Ishikawa (cell line): ENCODE results near the gene MAB21L2.

Experiments
- CEBPB ChIP-seq: IDR thresholded peaks from 2 replicates; pipeline ENCODE4 v1.6.1; 2012
- CREB1 ChIP-seq: IDR thresholded peaks from 2 replicates; pipeline ENCODE4 v1.6.1; 2012; ENCODE audit warnings: low read depth
- EGR1 ChIP-seq: IDR thresholded peaks from 2 replicates; pipeline ENCODE4 v1.6.1; 2012
- EP300 ChIP-seq: IDR thresholded peaks from 2 replicates; pipeline ENCODE4 v1.6.1; 2012; ENCODE audit warnings: borderline replicate concordance
- FOXM1 ChIP-seq: IDR thresholded peaks from 2 replicates; pipeline ENCODE4 v1.6.1; 2012; ENCODE audit warnings: low read depth, borderline replicate concordance
- MAX ChIP-seq: IDR thresholded peaks from 2 replicates; pipeline ENCODE4 v1.6.1; 2012
- NFIC ChIP-seq: IDR thresholded peaks from 2 replicates; pipeline ENCODE4 v1.6.1; 2012
- RAD21 ChIP-seq: IDR thresholded peaks from 2 replicates; pipeline ENCODE4 v1.6.1; 2012; ENCODE audit warnings: low read depth
- REST ChIP-seq: IDR thresholded peaks from 2 replicates; pipeline ENCODE4 v1.6.1; 2012; ENCODE audit warnings: low read depth, mild to moderate bottlenecking
- TAF1 ChIP-seq: IDR thresholded peaks from 2 replicates; pipeline ENCODE4 v1.6.1; 2012; ENCODE audit warnings: low read depth, mild to moderate bottlenecking
- TCF12 ChIP-seq: IDR thresholded peaks from 2 replicates; pipeline ENCODE4 v1.6.1; 2012; ENCODE audit warnings: low read depth
- TEAD4 ChIP-seq: IDR thresholded peaks from 2 replicates; pipeline ENCODE4 v1.6.1; 2012
- YY1 ChIP-seq: IDR thresholded peaks from 2 replicates; pipeline ENCODE4 v1.6.1; 2012; ENCODE audit warnings: low read depth
- ZBTB7A ChIP-seq: IDR thresholded peaks from 2 replicates; pipeline ENCODE4 v1.6.1; 2012; ENCODE audit warnings: low read depth
- TF ChIP-seq, protein P1 (sequence below): IDR thresholded peaks from 2 replicates; pipeline ENCODE4 v1.6.1; 2012

MAB21L2 gene

DNA sequence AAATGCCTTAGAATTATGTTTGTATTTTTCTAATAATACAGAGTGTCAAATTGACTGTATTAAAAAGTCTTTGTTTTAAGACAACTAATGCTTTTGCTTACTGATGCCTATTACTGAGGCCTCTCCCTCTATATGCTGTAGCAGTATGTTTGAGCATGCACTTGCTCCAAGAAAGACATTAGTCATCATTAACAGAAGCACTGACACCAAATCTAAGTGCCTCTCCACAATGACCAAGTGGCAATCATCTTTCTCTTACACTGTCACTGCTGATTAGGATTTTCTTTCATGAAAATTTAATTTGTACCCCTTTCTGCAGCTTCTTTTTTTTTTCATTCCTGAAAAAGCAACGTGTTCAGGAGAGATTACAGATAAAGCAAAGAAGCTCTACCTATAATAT is 11.1 kb upstream of the MAB21L2 start:
- no peak for TF ChIP-seq CEBPB
- no peak for TF ChIP-seq EGR1
- TF ChIP-seq RAD21, result no peak
- TF ChIP-seq EP300, result no peak
- no peak for TF ChIP-seq MAX
- TF ChIP-seq YY1, result no peak
- TF ChIP-seq, protein P1, sequence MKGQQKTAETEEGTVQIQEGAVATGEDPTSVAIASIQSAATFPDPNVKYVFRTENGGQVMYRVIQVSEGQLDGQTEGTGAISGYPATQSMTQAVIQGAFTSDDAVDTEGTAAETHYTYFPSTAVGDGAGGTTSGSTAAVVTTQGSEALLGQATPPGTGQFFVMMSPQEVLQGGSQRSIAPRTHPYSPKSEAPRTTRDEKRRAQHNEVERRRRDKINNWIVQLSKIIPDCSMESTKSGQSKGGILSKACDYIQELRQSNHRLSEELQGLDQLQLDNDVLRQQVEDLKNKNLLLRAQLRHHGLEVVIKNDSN, result no peak
- TF ChIP-seq ZBTB7A, result no peak
- no peak for TF ChIP-seq TEAD4
- no peak for TF ChIP-seq CREB1
- no peak for TF ChIP-seq REST
- no peak for TF ChIP-seq NFIC
- TF ChIP-seq TCF12, result no peak
- TF ChIP-seq FOXM1, result no peak
- TF ChIP-seq TAF1, result no peak

- TF ChIP-seq ZBTB7A (no peak), TEAD4 (no peak), TAF1 (no peak), CREB1 (no peak), EP300 (no peak), RAD21 (no peak), TCF12 (no peak), CEBPB (no peak), YY1 (no peak), FOXM1 (no peak)
- TF ChIP-seq, protein P1, result no peak
Measured at GRCh38 chr4:150572704-150573504, 9.0 kb upstream of the MAB21L2 start.

GRCh38 chr4:150573534-150573933 is 8.4 kb upstream of the MAB21L2 start:
- TF ChIP-seq NFIC (no peak), TCF12 (no peak), EP300 (no peak)

DNA sequence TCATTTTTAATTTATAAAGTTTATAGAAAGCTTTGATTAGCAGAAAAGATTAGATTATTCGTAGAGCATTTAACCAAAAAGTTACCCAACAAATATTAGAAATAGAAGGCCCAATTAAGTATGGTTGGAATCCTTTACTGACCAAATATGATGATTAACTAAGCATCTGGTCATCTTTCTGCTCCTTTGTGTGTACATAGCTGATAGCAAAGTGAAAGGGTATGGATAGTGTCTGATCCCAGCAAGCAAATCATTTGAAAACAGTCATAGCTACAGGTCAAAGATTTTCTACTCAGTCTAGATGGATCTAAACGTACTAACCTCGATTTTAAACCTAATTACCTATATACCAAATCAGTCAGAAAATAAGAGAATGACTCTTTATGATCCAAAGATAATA is 7.3 kb upstream of the MAB21L2 start:
- TF ChIP-seq TCF12, result no peak
- TF ChIP-seq EGR1, result no peak
- no peak for TF ChIP-seq FOXM1
- TF ChIP-seq TAF1, result no peak
- TF ChIP-seq NFIC, result no peak
- TF ChIP-seq, protein P1, result no peak
- no peak for TF ChIP-seq REST
- TF ChIP-seq EP300, result no peak
- TF ChIP-seq RAD21, result no peak
- no peak for TF ChIP-seq CREB1
- TF ChIP-seq TEAD4, result no peak
- TF ChIP-seq CEBPB, result no peak
- no peak for TF ChIP-seq MAX
- no peak for TF ChIP-seq YY1
- no peak for TF ChIP-seq ZBTB7A

- no peak for TF ChIP-seq CEBPB
- TF ChIP-seq YY1, result no peak
- no peak for TF ChIP-seq EGR1
- TF ChIP-seq EP300, result no peak
- no peak for TF ChIP-seq FOXM1
- no peak for TF ChIP-seq ZBTB7A
- no peak for TF ChIP-seq MAX
- TF ChIP-seq, protein P1, result no peak
- no peak for TF ChIP-seq TCF12
- TF ChIP-seq REST, result no peak
- TF ChIP-seq NFIC, result no peak
- no peak for TF ChIP-seq TEAD4
- no peak for TF ChIP-seq TAF1
- no peak for TF ChIP-seq CREB1
Measured at GRCh38 chr4:150577796-150578195, 4.2 kb upstream of the MAB21L2 start.
